Measurements from ENCODE around the gene MICAL3.

MICAL3 gene

GRCh38 chr22:17828502-17829080 is 195.8 kb downstream of the MICAL3 start:
- DNase-seq = no peak

DNA sequence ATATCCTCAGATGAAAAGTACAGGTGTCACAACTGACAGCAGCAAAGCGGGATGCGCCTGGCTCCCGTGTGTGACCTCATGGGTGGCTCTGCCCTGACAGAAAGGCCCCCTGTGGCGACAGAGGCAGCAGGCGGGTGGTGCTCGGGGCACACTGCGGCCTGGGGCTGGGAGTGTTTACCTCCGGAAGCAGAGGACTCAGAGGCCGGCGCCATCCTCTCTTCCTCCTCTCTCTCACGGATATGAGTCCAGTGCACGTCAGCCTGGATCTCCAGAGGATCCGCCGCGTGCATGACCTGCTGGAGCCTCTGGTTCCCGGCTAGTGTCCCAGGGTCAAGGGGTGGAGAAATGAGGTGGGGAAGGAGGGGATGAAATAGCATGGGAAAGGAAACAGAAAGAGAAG is 196.9 kb downstream of the MICAL3 start:
- DNase-seq = no peak

DNA sequence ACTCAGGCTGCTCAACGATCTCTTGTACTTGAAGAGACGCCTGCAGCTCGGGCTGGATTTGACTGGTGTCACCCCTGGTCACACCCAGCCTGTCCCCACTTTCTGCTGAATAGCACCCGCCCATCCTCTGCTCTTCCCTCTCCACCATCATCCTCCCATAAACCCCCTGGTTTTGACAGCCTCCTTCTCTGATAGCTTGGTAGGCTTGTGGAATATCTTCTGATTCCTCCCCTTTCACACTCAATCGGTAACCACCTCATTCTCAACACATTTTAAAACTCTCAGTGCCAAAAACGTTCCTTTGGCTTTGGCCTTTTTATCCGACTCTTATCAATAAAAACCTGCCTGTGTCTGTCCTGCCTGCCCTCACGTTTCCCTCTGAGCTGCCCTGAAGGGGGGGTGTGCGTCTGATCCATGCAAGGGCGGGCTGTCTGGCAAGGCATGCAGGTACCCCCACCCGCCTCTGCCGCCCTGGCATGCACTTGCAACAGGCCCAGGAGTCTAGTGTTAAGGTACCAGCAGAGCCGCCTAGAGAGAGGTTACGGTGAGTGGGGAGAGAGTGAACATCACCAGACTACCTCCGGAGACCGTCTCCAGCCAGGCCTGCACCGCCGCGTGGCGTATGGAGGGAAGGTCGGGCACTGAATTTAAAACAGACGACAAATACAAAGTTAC is 198.3 kb downstream of the MICAL3 start:
- DNase-seq = no peak

DNA sequence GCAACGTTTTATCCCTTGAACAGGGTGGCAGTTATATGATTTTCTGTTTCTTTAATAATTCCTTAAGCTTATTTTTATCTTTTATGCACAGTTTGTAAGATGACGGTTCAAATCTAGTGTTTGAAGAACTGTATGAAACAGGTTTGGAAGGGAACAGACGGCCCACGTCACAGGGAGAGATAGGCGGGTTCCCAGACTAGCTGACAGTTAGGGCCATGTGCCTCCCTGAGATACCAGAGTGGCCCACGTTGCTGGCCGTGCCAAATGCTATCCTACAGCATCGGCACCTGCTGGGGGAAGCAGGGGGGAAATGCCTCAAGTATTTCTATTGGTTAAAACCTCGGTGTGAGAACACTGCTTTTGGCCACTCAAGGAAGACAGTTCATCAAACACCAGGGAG is 199.9 kb downstream of the MICAL3 start:
- DNase-seq = no peak

DNA sequence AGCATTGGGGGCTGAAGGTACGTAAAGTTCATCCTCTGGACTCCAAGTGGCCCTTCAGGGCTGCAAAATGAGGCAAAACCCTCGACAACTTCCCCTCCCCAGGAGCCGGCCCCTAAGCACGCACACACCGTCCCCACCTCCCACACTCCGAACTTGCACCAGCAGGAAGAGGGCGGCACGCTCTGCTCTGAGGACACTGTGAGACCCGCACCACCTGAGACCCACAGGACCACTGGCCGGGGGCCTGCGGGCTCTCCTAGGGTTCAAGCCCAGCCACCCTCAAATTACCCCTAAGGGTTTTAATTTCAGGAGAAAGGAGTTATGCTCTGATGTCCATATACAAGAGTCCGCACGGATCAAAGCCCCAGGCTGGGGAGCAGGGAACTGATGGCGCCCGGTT is 200.4 kb downstream of the MICAL3 start:
- no peak for DNase-seq

DNA sequence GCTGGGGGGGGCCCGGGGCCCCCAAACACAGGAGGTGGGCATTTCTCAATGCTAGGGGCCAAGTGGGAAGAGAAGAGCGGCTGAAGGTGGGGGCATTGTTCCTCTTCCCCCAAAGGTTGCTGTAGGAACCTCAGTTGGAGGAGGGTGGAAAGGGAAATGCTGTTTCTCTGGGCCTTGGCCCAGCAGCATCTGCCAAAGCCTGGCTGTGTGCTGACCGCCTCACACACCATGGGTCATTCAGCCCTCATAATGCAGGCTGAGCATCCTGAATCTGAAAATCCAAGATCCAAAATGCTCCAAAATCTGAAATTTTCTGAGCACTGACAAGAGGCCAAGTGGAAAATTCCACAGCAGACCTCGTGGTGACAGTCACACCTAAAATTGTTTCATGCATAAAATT is 201.1 kb downstream of the MICAL3 start:
- no peak for DNase-seq

GRCh38 chr22:17822087-17822486 is 202.3 kb downstream of the MICAL3 start:
- DNase-seq = no peak

GRCh38 chr22:17820879-17821439 is 203.4 kb downstream of the MICAL3 start:
- DNase-seq = no peak

- DNase-seq = no peak
Observed at GRCh38 chr22:17818649-17819048, 205.7 kb downstream of the MICAL3 start.

- DNase-seq = no peak
Observed at GRCh38 chr22:17818180-17818579, 206.2 kb downstream of the MICAL3 start.

- no peak for DNase-seq
Observed at GRCh38 chr22:17817511-17818065, 206.8 kb downstream of the MICAL3 start.

DNA sequence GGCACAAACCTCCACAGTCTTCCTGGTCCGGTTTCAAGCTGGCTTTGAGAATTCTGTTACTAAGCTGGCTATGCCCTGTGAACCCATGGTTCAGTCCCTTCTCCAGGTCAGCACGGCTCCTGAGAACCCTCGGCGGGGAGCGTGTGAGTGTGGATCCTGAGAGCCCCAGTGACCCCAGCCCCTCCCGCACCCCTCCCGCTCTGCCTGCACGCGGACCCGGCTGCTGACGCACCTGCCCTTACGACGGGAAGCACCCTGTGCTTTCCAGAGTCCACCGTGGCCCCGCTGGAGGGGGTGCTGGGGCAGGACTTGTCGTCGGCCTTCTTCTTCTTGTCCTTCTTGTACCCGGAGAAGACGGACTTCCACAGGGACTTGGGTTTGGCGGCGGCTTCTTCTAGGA is 207.3 kb downstream of the MICAL3 start:
- DNase-seq = no peak

GRCh38 chr22:17816649-17817048 is 207.7 kb downstream of the MICAL3 start:
- DNase-seq = no peak

- no peak for DNase-seq
Observed at GRCh38 chr22:17815703-17816254, 208.6 kb downstream of the MICAL3 start.

DNA sequence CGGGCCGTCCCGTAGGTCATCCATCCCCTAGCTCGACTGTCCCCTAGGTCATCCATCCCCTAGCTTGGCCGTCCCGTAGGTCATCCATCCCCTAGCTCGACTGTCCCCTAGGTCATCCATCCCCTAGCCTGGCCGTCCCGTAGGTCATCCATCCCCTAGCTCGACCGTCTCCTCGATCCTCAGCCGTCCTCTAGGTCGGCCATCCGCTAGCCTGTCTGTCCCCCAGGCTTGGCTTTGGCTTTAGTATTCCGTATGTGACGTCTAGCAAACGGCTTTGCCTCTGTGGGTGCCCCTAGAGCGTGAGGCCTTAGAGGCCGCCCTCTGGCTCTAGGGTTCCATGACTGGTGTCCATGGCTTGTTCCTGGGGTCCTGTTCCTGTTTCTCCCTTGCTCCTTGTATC is 209.5 kb downstream of the MICAL3 start:
- no peak for DNase-seq

DNA sequence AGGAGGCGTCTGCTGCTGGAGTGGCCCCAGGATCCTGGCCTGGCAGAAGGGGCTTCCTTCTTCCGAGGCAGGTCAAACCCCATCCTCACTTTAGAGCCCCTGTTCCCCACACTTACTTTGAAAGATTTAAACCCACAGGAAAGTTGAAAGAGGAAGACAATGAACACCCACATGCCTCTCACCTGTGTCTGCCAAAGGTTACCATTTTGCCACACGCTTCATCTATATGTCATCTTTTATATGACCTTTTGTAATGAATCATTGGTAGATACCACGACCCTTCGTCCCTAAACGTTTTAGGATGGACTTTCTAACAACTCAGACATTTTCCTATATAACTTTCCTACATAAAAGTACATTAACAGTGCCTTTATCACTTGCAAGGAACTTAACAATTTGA is 210.3 kb downstream of the MICAL3 start:
- no peak for DNase-seq

- no peak for DNase-seq
Observed at GRCh38 chr22:17811119-17811518, 213.2 kb downstream of the MICAL3 start.

- DNase-seq = no peak
Observed at GRCh38 chr22:17810570-17811116, 213.7 kb downstream of the MICAL3 start.

GRCh38 chr22:17808693-17809403 is 215.5 kb downstream of the MICAL3 start:
- peak; percentile 56 for DNase-seq

- DNase-seq = no peak
Observed at GRCh38 chr22:17807578-17808410, 216.6 kb downstream of the MICAL3 start.

DNA sequence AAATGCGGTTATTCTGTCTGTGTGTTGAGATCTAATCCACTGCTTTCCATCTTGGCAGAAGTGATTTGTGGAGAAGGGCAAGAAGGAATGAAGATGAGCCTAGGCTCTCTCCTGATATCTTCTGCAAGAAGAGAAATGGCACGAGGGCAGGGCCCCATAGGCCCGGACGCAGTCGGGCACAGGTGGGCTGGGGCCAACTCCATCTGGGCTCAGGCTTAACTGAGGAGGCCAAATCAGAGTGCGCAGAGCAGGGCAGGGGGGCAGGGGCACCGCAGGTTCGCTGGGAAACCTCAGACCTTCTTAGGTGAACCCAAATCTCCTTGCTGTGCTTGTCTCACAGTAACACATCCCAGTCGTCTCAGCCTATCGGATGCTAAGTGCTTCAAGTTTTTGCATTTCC is 217.3 kb downstream of the MICAL3 start:
- DNase-seq = no peak

DNA sequence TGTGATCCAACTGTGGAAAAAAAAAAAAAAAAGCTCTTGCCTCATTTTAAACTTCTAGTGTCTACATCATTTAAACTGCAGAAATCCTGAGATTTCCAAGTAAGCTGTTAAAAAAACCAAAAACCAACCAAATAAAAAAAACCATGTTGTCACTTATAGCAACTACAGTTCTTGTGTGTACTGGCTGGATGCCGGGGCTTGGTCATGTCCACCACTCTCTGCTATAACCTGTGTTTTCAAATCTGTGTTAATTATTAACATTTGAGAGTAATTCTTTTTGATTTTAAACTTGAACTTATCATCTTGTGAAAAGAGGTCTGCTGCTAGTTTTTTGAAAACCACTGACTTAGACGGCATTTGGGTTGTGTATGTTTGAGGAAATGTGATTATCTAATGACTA is 217.9 kb downstream of the MICAL3 start:
- no peak for DNase-seq
